Subcutaneous adipose tissue (tissue), 4 donors: ENCODE measurements around the gene SCP2. TPM values are rescaled to one million over a fixed set of nuclear protein-coding genes. Genes with fewer than 3 reads are reported as not detected.

ENCODE experiments used
- total RNA-seq, 4 donors: library from RNA; depleted of rRNA; stranded (reverse); fragments of >200 nt; gene quantifications; one replicate each; pipeline ENCODE4 v1.1.0, GENCODE V29; 2016
- TF ChIP-seq, protein P1 (sequence below): fragments of 450-650 bp; IDR thresholded peaks from one replicate; pipeline ENCODE4 v1.5.1; 2016; ENCODE audit warnings: low read depth, mild to moderate bottlenecking, control low read depth, antibody characterized with exemption, moderate library complexity

Gene SCP2
- total RNA-seq, 4 donors from 2014 or later, result 152 to 223 (median 170) TPM

DNA sequence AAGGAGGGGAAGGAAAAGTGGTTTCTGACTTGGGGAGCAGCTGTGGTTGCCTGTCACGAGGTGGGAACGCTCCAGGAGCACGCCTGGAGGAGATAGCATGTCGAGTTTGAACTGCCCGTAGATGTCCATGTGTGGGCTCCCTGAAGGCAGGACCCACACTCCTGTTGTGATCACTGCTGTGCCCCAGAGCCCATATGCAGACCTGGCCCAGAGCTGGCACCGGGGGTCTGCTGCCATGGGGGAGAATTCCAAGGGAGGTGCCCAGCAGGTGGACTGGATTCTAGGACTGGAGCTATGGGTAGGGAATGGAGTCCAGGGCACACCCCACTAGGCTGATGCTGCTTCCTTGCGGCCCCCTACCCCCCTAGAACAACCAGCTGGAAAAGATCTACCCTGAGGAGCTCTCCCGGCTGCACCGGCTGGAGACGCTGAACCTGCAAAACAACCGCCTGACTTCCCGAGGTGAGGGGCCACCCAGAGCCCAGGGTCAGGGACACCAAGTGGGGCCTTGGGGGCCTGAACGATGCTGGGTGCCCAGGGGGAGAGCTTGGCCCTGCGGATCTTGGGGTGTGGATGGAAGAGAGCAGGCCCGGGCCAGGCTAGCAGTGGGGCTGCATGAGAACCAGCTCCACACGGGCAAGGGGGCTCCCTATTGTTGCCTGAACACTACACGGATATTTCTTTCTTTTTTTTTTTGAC lies 144.2 kb downstream of the SCP2 start:
- TF ChIP-seq, protein P1, sequence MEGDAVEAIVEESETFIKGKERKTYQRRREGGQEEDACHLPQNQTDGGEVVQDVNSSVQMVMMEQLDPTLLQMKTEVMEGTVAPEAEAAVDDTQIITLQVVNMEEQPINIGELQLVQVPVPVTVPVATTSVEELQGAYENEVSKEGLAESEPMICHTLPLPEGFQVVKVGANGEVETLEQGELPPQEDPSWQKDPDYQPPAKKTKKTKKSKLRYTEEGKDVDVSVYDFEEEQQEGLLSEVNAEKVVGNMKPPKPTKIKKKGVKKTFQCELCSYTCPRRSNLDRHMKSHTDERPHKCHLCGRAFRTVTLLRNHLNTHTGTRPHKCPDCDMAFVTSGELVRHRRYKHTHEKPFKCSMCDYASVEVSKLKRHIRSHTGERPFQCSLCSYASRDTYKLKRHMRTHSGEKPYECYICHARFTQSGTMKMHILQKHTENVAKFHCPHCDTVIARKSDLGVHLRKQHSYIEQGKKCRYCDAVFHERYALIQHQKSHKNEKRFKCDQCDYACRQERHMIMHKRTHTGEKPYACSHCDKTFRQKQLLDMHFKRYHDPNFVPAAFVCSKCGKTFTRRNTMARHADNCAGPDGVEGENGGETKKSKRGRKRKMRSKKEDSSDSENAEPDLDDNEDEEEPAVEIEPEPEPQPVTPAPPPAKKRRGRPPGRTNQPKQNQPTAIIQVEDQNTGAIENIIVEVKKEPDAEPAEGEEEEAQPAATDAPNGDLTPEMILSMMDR, result no peak

DNA sequence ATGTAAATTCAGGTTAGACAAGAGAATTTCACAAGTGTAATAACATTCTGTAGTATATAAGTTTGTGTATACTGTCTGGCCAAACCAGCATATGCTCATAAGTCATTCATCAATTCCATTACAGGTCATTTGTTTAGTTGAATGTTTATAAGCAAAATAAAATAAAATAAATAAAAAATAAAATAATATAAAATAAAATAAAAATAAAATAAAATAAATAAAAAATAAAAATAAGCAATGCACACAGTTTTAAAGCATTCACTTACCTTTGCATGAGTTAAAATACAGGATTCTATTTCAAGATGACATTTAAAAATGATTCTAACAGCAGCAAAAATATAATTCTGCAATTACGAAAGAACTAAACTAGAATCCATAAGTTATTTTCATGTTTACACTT lies 144.8 kb downstream of the SCP2 start:
- TF ChIP-seq, protein P1, result no peak

DNA sequence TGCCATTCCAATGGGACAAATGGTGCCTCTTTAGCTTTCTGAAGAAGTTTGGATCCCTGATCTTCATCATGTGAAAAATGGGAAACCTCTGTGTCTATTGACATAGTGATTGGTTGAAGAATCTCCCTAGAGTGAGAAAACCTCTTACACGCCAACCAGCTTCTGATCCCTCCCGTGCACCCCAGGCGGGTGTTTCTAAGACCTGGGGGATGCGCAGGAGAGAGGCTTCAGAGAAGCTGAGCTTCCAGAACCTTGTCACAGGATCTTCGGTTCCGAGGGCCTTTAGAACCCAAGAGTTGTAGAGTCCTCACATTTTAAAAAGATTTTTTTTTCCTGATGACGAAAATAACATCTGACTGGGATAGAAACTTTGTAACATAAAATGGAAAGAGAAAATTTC lies 146.2 kb downstream of the SCP2 start:
- TF ChIP-seq, protein P1, result no peak

DNA sequence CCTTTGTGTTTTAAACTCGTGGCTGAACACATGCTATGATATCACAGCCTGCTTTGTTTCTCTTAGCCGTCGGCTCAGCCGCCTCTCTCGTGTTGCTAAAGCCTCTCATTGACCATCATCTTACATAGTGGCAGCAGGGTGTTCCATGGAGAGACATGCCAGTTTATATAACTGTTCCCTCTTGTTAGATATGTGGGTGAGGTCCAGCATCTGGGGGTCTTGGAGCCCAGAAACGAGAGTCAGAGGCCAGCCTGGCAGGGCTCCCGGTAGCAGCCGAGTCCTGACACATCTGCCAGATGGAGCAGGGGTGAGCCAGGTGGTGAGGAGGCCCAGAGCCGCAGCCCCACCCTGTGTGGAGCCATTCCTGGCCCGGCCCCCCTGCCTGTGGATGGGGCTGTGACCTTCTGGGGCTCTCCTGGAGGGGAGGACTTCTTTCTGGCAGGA lies 146.8 kb downstream of the SCP2 start:
- TF ChIP-seq, protein P1, result no peak

DNA sequence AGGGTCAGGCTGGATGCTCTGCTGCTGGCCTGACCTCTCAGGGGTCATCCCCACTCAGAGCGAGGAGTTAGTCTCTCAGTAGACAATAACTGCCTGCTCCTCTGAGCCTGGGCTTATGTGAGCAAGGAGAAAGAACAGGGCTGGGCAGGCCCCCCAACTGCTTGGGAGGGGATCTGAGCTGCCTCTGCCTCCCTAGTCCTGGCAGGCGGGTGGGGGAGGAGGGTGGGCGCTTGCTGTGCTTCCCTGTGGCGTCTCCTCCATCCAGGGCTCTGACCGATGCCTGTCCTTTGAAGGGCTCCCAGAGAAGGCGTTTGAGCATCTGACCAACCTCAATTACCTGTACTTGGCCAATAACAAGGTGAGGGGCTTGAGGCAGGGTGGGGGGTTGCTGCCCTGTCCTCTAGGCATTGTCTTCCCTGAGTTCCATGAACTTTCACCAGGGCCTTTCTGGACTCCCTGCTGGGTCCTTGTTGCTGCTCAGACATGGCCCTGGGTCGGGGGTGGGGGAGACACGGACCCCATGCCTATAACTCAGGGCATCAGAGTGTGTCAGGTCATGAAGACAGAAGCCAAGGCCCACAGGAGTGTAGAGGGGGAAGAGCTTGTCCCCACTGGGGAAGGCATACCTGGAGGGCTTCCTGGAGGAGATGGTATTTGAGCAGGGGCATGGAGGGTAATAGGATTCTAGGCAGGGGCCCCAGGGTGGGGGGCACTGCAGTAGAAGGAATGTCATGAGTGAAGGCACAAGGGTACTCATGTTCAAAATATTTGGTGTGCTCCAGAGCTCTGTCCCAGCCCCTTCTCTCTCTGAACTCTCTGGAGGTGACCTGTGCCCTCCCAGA lies 147.5 kb downstream of the SCP2 start:
- TF ChIP-seq, protein P1, result no peak

DNA sequence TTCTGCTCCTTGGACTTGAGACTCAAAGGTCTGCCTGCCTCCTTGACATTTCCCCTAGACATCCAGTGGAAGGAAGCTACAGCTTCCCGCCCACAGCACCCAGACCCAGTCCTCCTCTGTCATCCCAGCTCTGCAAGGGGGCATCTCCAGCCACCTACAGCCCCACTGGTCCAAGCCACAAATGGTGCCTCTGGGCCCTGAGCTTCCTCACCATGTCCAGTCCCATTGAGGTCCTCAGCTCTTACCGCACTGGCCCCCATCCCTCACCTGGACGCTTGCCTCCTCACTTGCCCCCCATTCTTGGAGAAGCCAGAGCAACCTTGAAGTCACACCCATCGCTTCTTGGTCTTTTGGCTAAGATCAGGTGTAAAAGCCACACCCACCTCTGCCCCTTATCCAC lies 148.1 kb downstream of the SCP2 start:
- TF ChIP-seq, protein P1, result no peak

DNA sequence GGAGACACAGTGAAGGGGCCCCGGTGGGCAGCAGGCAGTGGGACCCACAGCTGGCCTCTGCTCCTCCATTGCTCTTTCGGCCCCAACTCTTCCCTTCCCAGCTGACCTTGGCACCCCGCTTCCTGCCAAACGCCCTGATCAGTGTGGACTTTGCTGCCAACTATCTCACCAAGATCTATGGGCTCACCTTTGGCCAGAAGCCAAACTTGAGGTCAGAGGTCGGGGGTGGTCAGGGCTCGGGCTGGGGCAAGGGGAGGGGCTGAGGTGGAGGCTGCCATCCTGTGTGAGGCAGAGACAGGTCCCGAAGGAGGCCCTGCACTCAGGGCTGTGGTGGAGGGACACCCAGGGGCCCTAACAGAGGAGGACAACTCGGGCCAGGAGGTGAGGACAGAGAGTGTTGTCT lies 148.7 kb downstream of the SCP2 start:
- TF ChIP-seq, protein P1, result no peak
